Choroid plexus epithelial cell (primary cell): Measurements from ENCODE around the gene SKIC2.

Experiments
- DNase-seq: peaks from one replicate; pipeline ENCODE4 v3.0.0-alpha.2; 2010; ENCODE audit warnings: low read depth
- H3K4me3 ChIP-seq: 2 replicates; pipeline ENCODE4 v1.5.1; 2011; ENCODE audit warnings: low read depth, mild to moderate bottlenecking, control low read depth, low read length, moderate library complexity
- TF ChIP-seq, protein P1 (sequence below): conservative IDR thresholded peaks from 2 replicates; pipeline ENCODE4 v1.5.1; 2011; ENCODE audit warnings: low read depth, mild to moderate bottlenecking, control low read depth, inconsistent platforms, low read length, moderate library complexity

SKIC2 gene

DNA sequence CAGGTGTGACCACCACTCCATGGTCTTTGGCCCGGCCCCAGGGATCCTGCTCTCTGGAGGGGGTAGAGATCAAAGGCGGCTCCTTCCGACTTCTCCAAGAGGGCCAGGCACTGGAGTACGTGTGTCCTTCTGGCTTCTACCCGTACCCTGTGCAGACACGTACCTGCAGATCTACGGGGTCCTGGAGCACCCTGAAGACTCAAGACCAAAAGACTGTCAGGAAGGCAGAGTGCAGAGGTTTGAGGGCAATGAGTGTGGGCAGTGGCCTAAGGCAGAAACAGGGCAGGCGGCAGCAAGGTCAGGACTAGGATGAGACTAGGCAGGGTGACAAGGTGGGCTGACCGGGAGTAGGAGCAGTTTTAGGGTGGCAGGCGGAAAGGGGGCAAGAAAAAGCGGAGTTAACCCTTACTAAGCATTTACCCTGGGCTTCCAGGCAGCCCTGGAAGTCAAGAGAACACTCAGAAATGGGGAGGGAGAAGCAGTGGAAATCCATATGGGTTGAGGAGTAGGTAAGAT, 12.5 kb upstream of the SKIC2 start:
- DNase-seq = no peak
- TF ChIP-seq, protein P1, sequence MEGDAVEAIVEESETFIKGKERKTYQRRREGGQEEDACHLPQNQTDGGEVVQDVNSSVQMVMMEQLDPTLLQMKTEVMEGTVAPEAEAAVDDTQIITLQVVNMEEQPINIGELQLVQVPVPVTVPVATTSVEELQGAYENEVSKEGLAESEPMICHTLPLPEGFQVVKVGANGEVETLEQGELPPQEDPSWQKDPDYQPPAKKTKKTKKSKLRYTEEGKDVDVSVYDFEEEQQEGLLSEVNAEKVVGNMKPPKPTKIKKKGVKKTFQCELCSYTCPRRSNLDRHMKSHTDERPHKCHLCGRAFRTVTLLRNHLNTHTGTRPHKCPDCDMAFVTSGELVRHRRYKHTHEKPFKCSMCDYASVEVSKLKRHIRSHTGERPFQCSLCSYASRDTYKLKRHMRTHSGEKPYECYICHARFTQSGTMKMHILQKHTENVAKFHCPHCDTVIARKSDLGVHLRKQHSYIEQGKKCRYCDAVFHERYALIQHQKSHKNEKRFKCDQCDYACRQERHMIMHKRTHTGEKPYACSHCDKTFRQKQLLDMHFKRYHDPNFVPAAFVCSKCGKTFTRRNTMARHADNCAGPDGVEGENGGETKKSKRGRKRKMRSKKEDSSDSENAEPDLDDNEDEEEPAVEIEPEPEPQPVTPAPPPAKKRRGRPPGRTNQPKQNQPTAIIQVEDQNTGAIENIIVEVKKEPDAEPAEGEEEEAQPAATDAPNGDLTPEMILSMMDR = no peak
- no peak overlapping the region for H3K4me3 ChIP-seq

- no peak overlapping the region for H3K4me3 ChIP-seq
- DNase-seq = no peak
- TF ChIP-seq, protein P1 = no peak
Measured at GRCh38 chr6:31947070-31947675, 11.8 kb upstream of the SKIC2 start.

DNA sequence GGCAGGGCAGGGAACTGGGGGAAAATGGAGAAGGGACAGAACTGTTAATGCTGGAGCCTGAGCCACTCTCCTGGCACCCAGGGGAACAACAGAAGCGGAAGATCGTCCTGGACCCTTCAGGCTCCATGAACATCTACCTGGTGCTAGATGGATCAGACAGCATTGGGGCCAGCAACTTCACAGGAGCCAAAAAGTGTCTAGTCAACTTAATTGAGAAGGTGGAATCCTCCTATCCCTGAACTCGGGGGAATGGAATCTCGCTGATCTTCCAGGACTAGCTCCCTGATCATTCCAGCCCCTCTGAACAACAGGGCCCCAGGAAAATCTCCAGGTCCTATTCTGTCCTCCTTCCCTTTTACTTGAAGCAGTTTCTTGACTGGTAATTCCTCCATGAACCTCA, 11.1 kb upstream of the SKIC2 start:
- TF ChIP-seq, protein P1 = no peak

DNA sequence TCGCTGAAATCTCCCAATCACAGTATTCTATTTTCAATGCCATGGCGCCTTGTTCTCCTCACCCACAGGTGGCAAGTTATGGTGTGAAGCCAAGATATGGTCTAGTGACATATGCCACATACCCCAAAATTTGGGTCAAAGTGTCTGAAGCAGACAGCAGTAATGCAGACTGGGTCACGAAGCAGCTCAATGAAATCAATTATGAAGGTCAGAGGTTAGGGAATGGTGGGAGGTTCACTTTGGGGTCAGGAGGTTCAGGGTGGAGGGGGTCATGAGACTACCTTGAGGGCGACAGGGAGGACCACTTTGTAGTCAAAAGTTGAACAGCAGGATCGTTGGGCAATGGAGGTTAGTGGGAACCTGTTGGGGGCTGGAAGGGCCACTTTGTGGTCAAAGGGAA, 10.7 kb upstream of the SKIC2 start:
- no peak overlapping the region for H3K4me3 ChIP-seq
- TF ChIP-seq, protein P1 = no peak
- DNase-seq = no peak

More for the DNA sequence above, 11.1 kb upstream of the SKIC2 start:
- H3K4me3 ChIP-seq = no peak overlapping the region
- DNase-seq = no peak

GRCh38 chr6:31948753-31949413, 10.1 kb upstream of the SKIC2 start:
- no peak overlapping the region for H3K4me3 ChIP-seq
- TF ChIP-seq, protein P1 = no peak
- peak; percentile 46 for DNase-seq

- no peak for DNase-seq
- TF ChIP-seq, protein P1 = no peak
- no peak overlapping the region for H3K4me3 ChIP-seq
Measured at GRCh38 chr6:31949926-31950548, 8.9 kb upstream of the SKIC2 start.
